ENCODE measurements around the gene NISCH. TPM values are rescaled to one million over a fixed set of nuclear protein-coding genes. Genes with fewer than 3 reads are reported as not detected.

The NISCH gene
- total RNA-seq, 1 experiment from 2014 or later: 72.8 TPM

- intact Hi-C loops (cut with micrococcal nuclease): loop anchor here (10.0 kb wide), 1 partner anchor 604 kb away; no protein-coding TSS in a partner anchor
- RAD21 ChIA-PET (ENCODE audit: low non-redundant PET in 1 of 2, low total read pairs in 2 of 2, uncharacterized antibody in 2 of 2, unreplicated experiment in 2 of 2): no interaction called here
- CTCF ChIA-PET: no interaction called here
These were observed 15.5 kb downstream of the NISCH start for GRCh38 chr3:52470920-52471319.

GRCh38 chr3:52471371-52472238 is 16.2 kb downstream of the NISCH start:
- intact Hi-C loops (cut with micrococcal nuclease): loop anchor here (1.0 to 10.0 kb wide), 2 partner anchors 211 to 603 kb away; no protein-coding TSS in a partner anchor
- CTCF ChIA-PET: no interaction called here

More at GRCh38 chr3:52470920-52471319, 15.5 kb downstream of the NISCH start:
- Histone ChIP-seq H3K9me3 (ENCODE audit: control insufficient read depth in 1 of 2, insufficient read depth in 1 of 2, low read depth in 1 of 2, low read length in 2 of 2) (no peaks in the 10 kb centered on the region), H3K9ac (ENCODE audit: low read length) (no peak overlapping the region), H2AFZ (ENCODE audit: low read depth, low read length, poor library complexity, severe bottlenecking) (no peak overlapping the region), H3K27ac (ENCODE audit: low read depth, low read length) (no peak overlapping the region), H3K4me3 (replicated peaks in 1 of 2; ENCODE audit: low read depth in 1 of 2, low read length in 2 of 2) (no peak overlapping the region), H3K79me2 (ENCODE audit: insufficient read depth, low read length) (peaks cover 19% of the 10 kb centered on the region), H3K9me2 (ENCODE audit: insufficient read depth) (no peaks in the 10 kb centered on the region), H3K27me3 (ENCODE audit: insufficient read depth, low read length) (no peaks in the 10 kb centered on the region), H3K4me2 (ENCODE audit: low read length) (no peak overlapping the region), H3K4me1 (ENCODE audit: control insufficient read depth in 1 of 2, insufficient read depth in 2 of 2, low read length in 2 of 2) (no peaks in the 10 kb centered on the region), H3K36me3 (ENCODE audit: control insufficient read depth in 1 of 2, insufficient read depth in 2 of 2, low read length in 2 of 2) (peaks cover 23 to 29% of the 10 kb centered on the region in 2 experiments), H4K20me1 (ENCODE audit: insufficient read depth) (no peaks in the 10 kb centered on the region)
- POLR2A ChIA-PET: no interaction called here
- ATAC-seq: no peak
- BruUV-seq (replicated peaks): no TSS peak
- TF ChIP-seq JUND (IDR thresholded peaks at IDR 0.05) (no peak), POLR2AphosphoS5 (IDR thresholded peaks at IDR 0.05; ENCODE audit: low read depth, low read length) (no peak), SRF (IDR thresholded peaks at IDR 0.05; ENCODE audit: low read depth) (no peak), TCF7L2 (IDR thresholded peaks at IDR 0.05; ENCODE audit: borderline replicate concordance, extremely low read depth, insufficient read depth, insufficient read length) (no peak), RAD21 (IDR thresholded peaks at IDR 0.05; ENCODE audit: low read depth) (no peak)
- TF ChIP-seq, protein P1, sequence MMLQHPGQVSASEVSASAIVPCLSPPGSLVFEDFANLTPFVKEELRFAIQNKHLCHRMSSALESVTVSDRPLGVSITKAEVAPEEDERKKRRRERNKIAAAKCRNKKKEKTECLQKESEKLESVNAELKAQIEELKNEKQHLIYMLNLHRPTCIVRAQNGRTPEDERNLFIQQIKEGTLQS (IDR thresholded peaks at IDR 0.05): no peak
- DNase-seq (ENCODE audit: low read depth, low spot score): no peak

More at GRCh38 chr3:52471371-52472238, 16.2 kb downstream of the NISCH start:
- no peaks in the 10 kb centered on the region for H3K9me3 ChIP-seq (ENCODE audit: control insufficient read depth in 1 of 2, insufficient read depth in 1 of 2, low read depth in 1 of 2, low read length in 2 of 2)
- peaks cover 14% of the 10 kb centered on the region for H3K79me2 ChIP-seq (ENCODE audit: insufficient read depth, low read length)
- BruUV-seq (replicated peaks): no TSS peak
- TF ChIP-seq MAX (IDR thresholded peaks at IDR 0.05): no peak
- peak; percentile 41 to 77 (median 73); a peak in 5 of 6 replicates for TF ChIP-seq CTCF (IDR thresholded peaks at IDR 0.05 in 2 of 3, conservative IDR thresholded peaks at IDR 0.05 in 1 of 3; ENCODE audit: borderline replicate concordance in 1 of 3, insufficient read depth in 1 of 3, low read depth in 2 of 3, low read length in 2 of 3)
- peak; percentile 75 for TF ChIP-seq RAD21 (IDR thresholded peaks at IDR 0.05; ENCODE audit: low read depth)
- no peak for TF ChIP-seq SRF (IDR thresholded peaks at IDR 0.05; ENCODE audit: low read depth)
- POLR2A ChIA-PET: no interaction called here
- H3K9me2 ChIP-seq (ENCODE audit: insufficient read depth): no peaks in the 10 kb centered on the region
- no peaks in the 10 kb centered on the region for H3K27me3 ChIP-seq (ENCODE audit: insufficient read depth, low read length)
- H2AFZ ChIP-seq (ENCODE audit: low read depth, low read length, poor library complexity, severe bottlenecking): no peak overlapping the region
- ATAC-seq: peak; percentile 92
- H3K9ac ChIP-seq (ENCODE audit: low read length): no peak overlapping the region
- no peaks in the 10 kb centered on the region for H3K4me1 ChIP-seq (ENCODE audit: control insufficient read depth in 1 of 2, insufficient read depth in 2 of 2, low read length in 2 of 2)
- no peak overlapping the region for H3K4me3 ChIP-seq (replicated peaks in 1 of 2; ENCODE audit: low read depth in 1 of 2, low read length in 2 of 2)
- RAD21 ChIA-PET (ENCODE audit: low non-redundant PET in 1 of 2, low total read pairs in 2 of 2, uncharacterized antibody in 2 of 2, unreplicated experiment in 2 of 2): no interaction called here
- H4K20me1 ChIP-seq (ENCODE audit: insufficient read depth): no peaks in the 10 kb centered on the region
- H3K36me3 ChIP-seq (ENCODE audit: control insufficient read depth in 1 of 2, insufficient read depth in 2 of 2, low read length in 2 of 2): peaks cover 26 to 35% of the 10 kb centered on the region in 2 experiments
- no peak overlapping the region for H3K4me2 ChIP-seq (ENCODE audit: low read length)
- DNase-seq (ENCODE audit: low read depth, low spot score): no peak
- H3K27ac ChIP-seq (ENCODE audit: low read depth, low read length): no peak overlapping the region

Data from HCT116 (cell line).